HEK293T (cell line): ENCODE results near the gene SRGAP1.

ENCODE experiments used
- ARNT ChIP-seq: fragments of 450-650 bp; IDR thresholded peaks from 2 replicates; pipeline ENCODE4 v1.6.1; 2017; ENCODE audit warnings: mild to moderate bottlenecking
- BHLHE40 ChIP-seq: fragments of 450-650 bp; IDR thresholded peaks from 2 replicates; pipeline ENCODE4 v1.6.1; 2016; ENCODE audit warnings: mild to moderate bottlenecking, moderate library complexity, borderline replicate concordance
- CTBP1 ChIP-seq: fragments of 450-650 bp; IDR thresholded peaks from 2 replicates; pipeline ENCODE4 v1.6.1; 2016; ENCODE audit warnings: borderline replicate concordance
- ELF4 ChIP-seq: fragments of 450-650 bp; IDR thresholded peaks from 2 replicates; pipeline ENCODE4 v1.6.1; 2017; ENCODE audit warnings: antibody characterized with exemption
- FOXA1 ChIP-seq: fragments of 450-650 bp; IDR thresholded peaks from 2 replicates; pipeline ENCODE4 v1.6.1; 2016; ENCODE audit warnings: mild to moderate bottlenecking
- FOXK2 ChIP-seq: fragments of 450-650 bp; IDR thresholded peaks from 2 replicates; pipeline ENCODE4 v1.6.1; 2016; ENCODE audit warnings: mild to moderate bottlenecking
- FOXM1 ChIP-seq: fragments of 450-650 bp; IDR thresholded peaks from 2 replicates; pipeline ENCODE4 v1.6.1; 2017; ENCODE audit warnings: mild to moderate bottlenecking, borderline replicate concordance
- HDGF ChIP-seq: fragments of 450-650 bp; IDR thresholded peaks from 2 replicates; pipeline ENCODE4 v1.6.1; 2017; ENCODE audit warnings: antibody characterized with exemption, borderline replicate concordance
- L3MBTL2 ChIP-seq: fragments of 450-650 bp; conservative IDR thresholded peaks from 2 replicates; pipeline ENCODE4 v1.6.1; 2016; ENCODE audit warnings: mild to moderate bottlenecking
- NFRKB ChIP-seq: fragments of 450-650 bp; IDR thresholded peaks from 2 replicates; pipeline ENCODE4 v1.6.1; 2016; ENCODE audit warnings: mild to moderate bottlenecking, moderate library complexity
- PKNOX1 ChIP-seq: fragments of 450-650 bp; IDR thresholded peaks from 2 replicates; pipeline ENCODE4 v1.6.1; 2016
- SP1 ChIP-seq: fragments of 450-650 bp; IDR thresholded peaks from 2 replicates; pipeline ENCODE4 v1.6.1; 2017
- SUZ12 ChIP-seq: fragments of 450-650 bp; IDR thresholded peaks from 2 replicates; pipeline ENCODE4 v1.6.1; 2016; ENCODE audit warnings: mild to moderate bottlenecking
- TARDBP ChIP-seq: fragments of 450-650 bp; IDR thresholded peaks from 2 replicates; pipeline ENCODE4 v1.6.1; 2016

DNA sequence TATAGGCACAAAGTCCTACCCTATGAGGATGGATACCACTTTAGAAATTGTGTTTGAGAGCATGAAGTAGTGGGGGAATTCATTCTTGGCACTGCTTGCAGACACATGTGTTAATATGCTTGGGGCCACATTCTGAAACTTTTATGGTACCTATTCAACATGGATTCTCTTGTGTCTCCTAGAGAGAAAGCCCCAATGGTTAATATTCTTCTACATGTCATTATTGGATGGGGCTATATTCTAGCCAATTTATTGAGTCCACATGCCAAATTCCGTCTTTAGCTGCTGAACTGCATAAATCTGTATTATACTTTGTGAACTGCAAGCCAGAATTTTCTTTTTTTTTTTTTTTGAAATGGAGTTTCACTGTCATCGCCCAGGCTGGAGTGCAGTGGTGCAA is 237.6 kb downstream of the SRGAP1 start:
- TF ChIP-seq FOXK2 = no peak
- TF ChIP-seq BHLHE40 = no peak
- TF ChIP-seq SP1 = no peak
- TF ChIP-seq ARNT = no peak
- no peak for TF ChIP-seq NFRKB
- no peak for TF ChIP-seq FOXM1
- TF ChIP-seq SUZ12 = no peak
- no peak for TF ChIP-seq ELF4
- TF ChIP-seq FOXA1 = no peak
- TF ChIP-seq L3MBTL2 = no peak
- no peak for TF ChIP-seq PKNOX1
- TF ChIP-seq HDGF = no peak
- TF ChIP-seq TARDBP = no peak
- no peak for TF ChIP-seq CTBP1
